K562 (cell line): Measurements from ENCODE around the gene NCBP2. TPM values are rescaled to one million over a fixed set of nuclear protein-coding genes. Genes with fewer than 3 reads are reported as not detected.

Source experiments
- ARNT ChIP-seq, 2 experiments: fragments of 450-650 bp; IDR thresholded peaks; 2 replicates each; pipeline ENCODE4 v1.6.1; 2016; ENCODE audit warnings: mild to moderate bottlenecking in 1 of 2
- CTBP1 ChIP-seq: fragments of 450-650 bp; IDR thresholded peaks from 2 replicates; pipeline ENCODE4 v1.6.1; 2016; ENCODE audit warnings: borderline replicate concordance
- HSF4 ChIP-seq: fragments of 250-450 bp; sonication (Bioruptor Pico); IDR thresholded peaks from 2 replicates; pipeline ENCODE4 v2.1.2; 2022; ENCODE audit warnings: mild to moderate bottlenecking, moderate library complexity, borderline replicate concordance
- ILF3 ChIP-seq: fragments of 450-650 bp; IDR thresholded peaks from 2 replicates; pipeline ENCODE4 v1.6.1; 2018; ENCODE audit warnings: antibody characterized with exemption, mild to moderate bottlenecking, moderate library complexity, borderline replicate concordance
- SNRNP70 ChIP-seq: fragments of 200-400 bp; formaldehyde crosslinking; optimal IDR thresholded peaks from 2 replicates; pipeline ENCODE3; 2017; ENCODE audit warnings: low read depth, low read length
- THRA ChIP-seq: fragments of 450-650 bp; IDR thresholded peaks from 2 replicates; pipeline ENCODE4 v1.6.1; 2017; ENCODE audit warnings: mild to moderate bottlenecking, moderate library complexity
- U2AF1 ChIP-seq: fragments of 200-400 bp; formaldehyde crosslinking; optimal IDR thresholded peaks from 2 replicates; pipeline ENCODE3; 2017; ENCODE audit warnings: mild to moderate bottlenecking, low read depth, low read length, moderate library complexity
- ZC3H11A ChIP-seq: IDR thresholded peaks from 2 replicates; pipeline ENCODE4 v1.6.1; 2012; ENCODE audit warnings: low read depth, low read length, improper control_type of control experiment
- ZNF311 ChIP-seq: fragments of 250-450 bp; sonication (Bioruptor Pico); IDR thresholded peaks from 2 replicates; pipeline ENCODE4 v1.4.0; 2020; ENCODE audit warnings: mild to moderate bottlenecking, moderate library complexity
- ZNF655 ChIP-seq: fragments of 250-450 bp; sonication (Bioruptor Pico); IDR thresholded peaks from 2 replicates; pipeline ENCODE4 v1.5.0; 2021
- polyA plus RNA-seq, 8 experiments: library from polyadenylated mRNA; depleted of rRNA in 4 of 8; stranded (reverse) in 5 of 8; unstranded in 3 of 8; fragments of >200 nt; fragmentation: Nextera tagmentation in 2 of 8; fragmentation: Illumina TruSeq in 1 of 8; extraction: Ambion mirVana in 2 of 8; extraction: Trizol in 1 of 8; gene quantifications; 2 replicates each; pipeline versions ENCODE4 v1.2.1 to v1.2.3, GENCODE V29; 2011 to 2014; ENCODE audit warnings: inconsistent platforms in 1 of 8, missing spikeins in 1 of 8
- total RNA-seq, 7 experiments: library from RNA; depleted of rRNA in 6 of 7; stranded (reverse); fragments of >200 nt in 6 of 7; fragmentation: Illumina TruSeq in 2 of 7; extraction: Trizol in 2 of 7; gene quantifications; 2 replicates each; pipeline versions ENCODE4 v1.2.1 to v1.2.3, GENCODE V29; 2011 to 2021; ENCODE audit warnings: low replicate concordance in 1 of 7
- TF ChIP-seq, protein P1 (sequence below): fragments of 450-650 bp; IDR thresholded peaks from 2 replicates; pipeline ENCODE4 v1.6.1; 2018; ENCODE audit not compliant: partially characterized antibody
- TF ChIP-seq, protein P2 (sequence below): fragments of 450-650 bp; IDR thresholded peaks from 2 replicates; pipeline ENCODE4 v1.7.1; 2018; ENCODE audit warnings: mild to moderate bottlenecking, low read depth; ENCODE audit not compliant: partially characterized antibody
- TF ChIP-seq, protein P3 (sequence below), 2 experiments: fragments of 450-650 bp; IDR thresholded peaks; 2 replicates each; pipeline ENCODE4 v1.6.1; 2018; ENCODE audit warnings: mild to moderate bottlenecking in 2 of 2, low read depth in 1 of 2; ENCODE audit not compliant: partially characterized antibody in 2 of 2

Gene NCBP2
- total and polyA plus RNA-seq, 9 of the 15 experiments (the other 6 are each of a cell fraction or from before 2014, with no cell fraction given): 56.4 to 102 (median 82.3) TPM

DNA sequence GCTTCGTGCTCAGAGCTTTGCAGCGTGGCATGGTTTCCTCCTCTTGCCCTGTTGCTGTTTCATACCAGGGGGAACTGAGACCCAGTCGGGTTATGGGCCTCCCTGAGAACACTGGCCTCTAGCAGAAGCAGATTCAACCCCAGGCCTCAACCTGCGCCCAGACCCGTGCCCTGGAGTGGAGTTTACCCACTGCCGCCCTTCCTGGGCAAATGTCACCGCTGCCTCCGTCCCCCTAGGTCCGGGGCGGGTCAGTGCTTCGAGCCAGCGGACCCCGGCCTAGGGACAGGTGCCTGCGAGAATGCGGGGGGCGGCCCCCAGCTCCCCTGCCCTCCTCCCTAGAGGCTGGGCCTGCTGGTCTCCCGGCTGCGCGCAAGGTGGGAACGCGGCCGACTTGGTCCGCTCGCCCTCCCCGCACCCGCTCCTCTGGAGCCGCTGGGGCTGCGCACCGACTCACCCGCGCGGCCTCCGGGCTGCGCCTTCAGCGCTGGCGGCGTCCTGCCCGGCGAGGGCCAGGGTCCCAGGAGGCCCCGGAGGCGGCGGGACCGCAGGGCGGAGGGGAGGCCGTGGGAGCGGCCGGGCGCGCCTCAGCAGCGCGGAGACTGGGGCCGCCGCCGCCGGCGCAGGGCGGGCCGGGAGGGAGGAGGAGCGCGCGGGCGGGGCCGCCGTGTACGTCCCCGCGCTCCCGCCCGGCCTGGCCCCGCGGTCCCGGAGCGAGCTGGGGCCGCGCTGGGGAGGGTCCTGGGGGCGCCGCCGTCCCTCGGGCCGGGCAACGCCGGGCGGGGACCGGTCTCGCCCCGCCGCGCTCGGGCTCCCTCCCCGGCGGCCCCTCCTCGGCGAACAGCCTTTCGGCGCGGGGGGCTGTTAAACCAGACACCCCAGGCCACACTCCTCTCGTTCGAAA, 26.2 kb upstream of the NCBP2 start, which contains the start of gene PIGZ (continued):
- TF ChIP-seq, protein P1, sequence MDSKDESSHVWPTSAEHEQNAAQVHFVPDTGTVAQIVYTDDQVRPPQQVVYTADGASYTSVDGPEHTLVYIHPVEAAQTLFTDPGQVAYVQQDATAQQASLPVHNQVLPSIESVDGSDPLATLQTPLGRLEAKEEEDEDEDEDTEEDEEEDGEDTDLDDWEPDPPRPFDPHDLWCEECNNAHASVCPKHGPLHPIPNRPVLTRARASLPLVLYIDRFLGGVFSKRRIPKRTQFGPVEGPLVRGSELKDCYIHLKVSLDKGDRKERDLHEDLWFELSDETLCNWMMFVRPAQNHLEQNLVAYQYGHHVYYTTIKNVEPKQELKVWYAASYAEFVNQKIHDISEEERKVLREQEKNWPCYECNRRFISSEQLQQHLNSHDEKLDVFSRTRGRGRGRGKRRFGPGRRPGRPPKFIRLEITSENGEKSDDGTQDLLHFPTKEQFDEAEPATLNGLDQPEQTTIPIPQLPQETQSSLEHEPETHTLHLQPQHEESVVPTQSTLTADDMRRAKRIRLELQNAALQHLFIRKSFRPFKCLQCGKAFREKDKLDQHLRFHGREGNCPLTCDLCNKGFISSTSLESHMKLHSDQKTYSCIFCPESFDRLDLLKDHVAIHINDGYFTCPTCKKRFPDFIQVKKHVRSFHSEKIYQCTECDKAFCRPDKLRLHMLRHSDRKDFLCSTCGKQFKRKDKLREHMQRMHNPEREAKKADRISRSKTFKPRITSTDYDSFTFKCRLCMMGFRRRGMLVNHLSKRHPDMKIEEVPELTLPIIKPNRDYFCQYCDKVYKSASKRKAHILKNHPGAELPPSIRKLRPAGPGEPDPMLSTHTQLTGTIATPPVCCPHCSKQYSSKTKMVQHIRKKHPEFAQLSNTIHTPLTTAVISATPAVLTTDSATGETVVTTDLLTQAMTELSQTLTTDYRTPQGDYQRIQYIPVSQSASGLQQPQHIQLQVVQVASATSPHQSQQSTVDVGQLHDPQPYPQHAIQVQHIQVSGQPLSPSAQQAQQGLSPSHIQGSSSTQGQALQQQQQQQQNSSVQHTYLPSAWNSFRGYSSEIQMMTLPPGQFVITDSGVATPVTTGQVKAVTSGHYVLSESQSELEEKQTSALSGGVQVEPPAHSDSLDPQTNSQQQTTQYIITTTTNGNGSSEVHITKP: no peak
- TF ChIP-seq, protein P2, sequence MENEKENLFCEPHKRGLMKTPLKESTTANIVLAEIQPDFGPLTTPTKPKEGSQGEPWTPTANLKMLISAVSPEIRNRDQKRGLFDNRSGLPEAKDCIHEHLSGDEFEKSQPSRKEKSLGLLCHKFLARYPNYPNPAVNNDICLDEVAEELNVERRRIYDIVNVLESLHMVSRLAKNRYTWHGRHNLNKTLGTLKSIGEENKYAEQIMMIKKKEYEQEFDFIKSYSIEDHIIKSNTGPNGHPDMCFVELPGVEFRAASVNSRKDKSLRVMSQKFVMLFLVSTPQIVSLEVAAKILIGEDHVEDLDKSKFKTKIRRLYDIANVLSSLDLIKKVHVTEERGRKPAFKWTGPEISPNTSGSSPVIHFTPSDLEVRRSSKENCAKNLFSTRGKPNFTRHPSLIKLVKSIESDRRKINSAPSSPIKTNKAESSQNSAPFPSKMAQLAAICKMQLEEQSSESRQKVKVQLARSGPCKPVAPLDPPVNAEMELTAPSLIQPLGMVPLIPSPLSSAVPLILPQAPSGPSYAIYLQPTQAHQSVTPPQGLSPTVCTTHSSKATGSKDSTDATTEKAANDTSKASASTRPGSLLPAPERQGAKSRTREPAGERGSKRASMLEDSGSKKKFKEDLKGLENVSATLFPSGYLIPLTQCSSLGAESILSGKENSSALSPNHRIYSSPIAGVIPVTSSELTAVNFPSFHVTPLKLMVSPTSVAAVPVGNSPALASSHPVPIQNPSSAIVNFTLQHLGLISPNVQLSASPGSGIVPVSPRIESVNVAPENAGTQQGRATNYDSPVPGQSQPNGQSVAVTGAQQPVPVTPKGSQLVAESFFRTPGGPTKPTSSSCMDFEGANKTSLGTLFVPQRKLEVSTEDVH: no peak
- TF ChIP-seq, protein P3, sequence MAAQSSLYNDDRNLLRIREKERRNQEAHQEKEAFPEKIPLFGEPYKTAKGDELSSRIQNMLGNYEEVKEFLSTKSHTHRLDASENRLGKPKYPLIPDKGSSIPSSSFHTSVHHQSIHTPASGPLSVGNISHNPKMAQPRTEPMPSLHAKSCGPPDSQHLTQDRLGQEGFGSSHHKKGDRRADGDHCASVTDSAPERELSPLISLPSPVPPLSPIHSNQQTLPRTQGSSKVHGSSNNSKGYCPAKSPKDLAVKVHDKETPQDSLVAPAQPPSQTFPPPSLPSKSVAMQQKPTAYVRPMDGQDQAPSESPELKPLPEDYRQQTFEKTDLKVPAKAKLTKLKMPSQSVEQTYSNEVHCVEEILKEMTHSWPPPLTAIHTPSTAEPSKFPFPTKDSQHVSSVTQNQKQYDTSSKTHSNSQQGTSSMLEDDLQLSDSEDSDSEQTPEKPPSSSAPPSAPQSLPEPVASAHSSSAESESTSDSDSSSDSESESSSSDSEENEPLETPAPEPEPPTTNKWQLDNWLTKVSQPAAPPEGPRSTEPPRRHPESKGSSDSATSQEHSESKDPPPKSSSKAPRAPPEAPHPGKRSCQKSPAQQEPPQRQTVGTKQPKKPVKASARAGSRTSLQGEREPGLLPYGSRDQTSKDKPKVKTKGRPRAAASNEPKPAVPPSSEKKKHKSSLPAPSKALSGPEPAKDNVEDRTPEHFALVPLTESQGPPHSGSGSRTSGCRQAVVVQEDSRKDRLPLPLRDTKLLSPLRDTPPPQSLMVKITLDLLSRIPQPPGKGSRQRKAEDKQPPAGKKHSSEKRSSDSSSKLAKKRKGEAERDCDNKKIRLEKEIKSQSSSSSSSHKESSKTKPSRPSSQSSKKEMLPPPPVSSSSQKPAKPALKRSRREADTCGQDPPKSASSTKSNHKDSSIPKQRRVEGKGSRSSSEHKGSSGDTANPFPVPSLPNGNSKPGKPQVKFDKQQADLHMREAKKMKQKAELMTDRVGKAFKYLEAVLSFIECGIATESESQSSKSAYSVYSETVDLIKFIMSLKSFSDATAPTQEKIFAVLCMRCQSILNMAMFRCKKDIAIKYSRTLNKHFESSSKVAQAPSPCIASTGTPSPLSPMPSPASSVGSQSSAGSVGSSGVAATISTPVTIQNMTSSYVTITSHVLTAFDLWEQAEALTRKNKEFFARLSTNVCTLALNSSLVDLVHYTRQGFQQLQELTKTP (IDR thresholded peaks at IDR 0.05; ENCODE audit: low read depth in 1 of 2, partially characterized antibody in 2 of 2): no peak
- no peak for TF ChIP-seq ZNF311
- TF ChIP-seq ILF3: no peak
- TF ChIP-seq ZC3H11A: no peak
- TF ChIP-seq ZNF655 (CRISPR knock-in tag): no peak
- no peak for TF ChIP-seq U2AF1
- TF ChIP-seq HSF4 (CRISPR knock-in tag): no peak
- no peak for TF ChIP-seq THRA
- no peak for TF ChIP-seq ARNT (IDR thresholded peaks at IDR 0.05)
- no peak for TF ChIP-seq SNRNP70
- TF ChIP-seq CTBP1: peak; percentile 74; the same call in 1 of the 2 replicates
